KMS-11 (cell line): ENCODE measurements around the gene GALNTL6.

ENCODE experiments used
- H2AFZ ChIP-seq: fragments of 200-600 bp; sonication (generic); 2 replicates; pipeline ENCODE4 v1.6.1; 2016; ENCODE audit warnings: antibody characterized with exemption, mixed run types, low read depth
- H3K27ac ChIP-seq: fragments of 200-600 bp; sonication (generic); 2 replicates; pipeline ENCODE4 v1.6.1; 2016; ENCODE audit warnings: mild to moderate bottlenecking, mixed run types
- H3K27me3 ChIP-seq: fragments of 200-600 bp; sonication (generic); 2 replicates; pipeline ENCODE4 v1.6.1; 2017; ENCODE audit warnings: mild to moderate bottlenecking, low read depth, mixed run types, moderate library complexity; ENCODE audit not compliant: insufficient read depth
- H3K36me3 ChIP-seq: fragments of 200-600 bp; sonication (generic); 2 replicates; pipeline ENCODE4 v1.6.1; 2017; ENCODE audit warnings: mild to moderate bottlenecking, mixed run types; ENCODE audit not compliant: insufficient read depth
- H3K4me1 ChIP-seq: fragments of 200-600 bp; sonication (generic); 2 replicates; pipeline ENCODE4 v1.6.1; 2016; ENCODE audit warnings: mild to moderate bottlenecking, low read depth, mixed run types; ENCODE audit not compliant: poor library complexity, severe bottlenecking
- H3K4me2 ChIP-seq: fragments of 200-600 bp; sonication (generic); 2 replicates; pipeline ENCODE4 v1.7.0; 2016; ENCODE audit warnings: mild to moderate bottlenecking, mixed run types
- H3K4me3 ChIP-seq: fragments of 200-600 bp; sonication (generic); IDR thresholded peaks from 2 replicates; pipeline ENCODE4 v1.6.1; 2017; ENCODE audit warnings: low read depth, low read length, mixed read lengths; ENCODE audit not compliant: insufficient read depth
- H3K79me2 ChIP-seq: fragments of 200-600 bp; sonication (generic); 2 replicates; pipeline ENCODE4 v1.6.1; 2016; ENCODE audit warnings: low read depth, mixed run types; ENCODE audit not compliant: insufficient read depth
- H3K9ac ChIP-seq: fragments of 200-600 bp; sonication (generic); 2 replicates; pipeline ENCODE4 v1.6.1; 2016; ENCODE audit warnings: mild to moderate bottlenecking, mixed run types
- H4K20me1 ChIP-seq: fragments of 200-600 bp; sonication (generic); 2 replicates; pipeline ENCODE4 v1.6.1; 2016; ENCODE audit warnings: mild to moderate bottlenecking, mixed run types; ENCODE audit not compliant: insufficient read depth
- TF ChIP-seq, protein P1 (sequence below): fragments of 200-600 bp; sonication (generic); conservative IDR thresholded peaks from 2 replicates; pipeline ENCODE4 v1.6.1; 2017; ENCODE audit warnings: low read depth, mild to moderate bottlenecking, antibody characterized with exemption, low read length, moderate library complexity, mixed read lengths

GALNTL6 gene

DNA sequence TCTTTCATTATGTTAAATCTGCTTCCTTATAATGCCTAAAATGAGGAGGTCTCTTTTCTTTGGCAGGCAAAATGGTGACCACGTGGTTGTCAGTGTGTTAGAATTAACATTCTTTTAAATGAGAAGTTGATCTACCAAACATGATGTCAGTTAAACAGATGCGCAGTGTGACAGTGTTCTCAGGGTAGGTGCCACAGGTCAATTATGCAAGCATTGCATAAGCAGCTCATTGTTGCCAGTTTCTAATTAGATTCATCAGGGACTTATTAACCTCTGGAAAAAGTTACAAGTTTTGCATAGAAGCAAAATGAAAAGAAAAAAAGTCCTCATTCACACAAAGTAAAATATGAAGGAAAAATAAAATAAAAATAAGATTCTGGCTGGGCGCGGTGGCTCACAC is 1031.4 kb downstream of the GALNTL6 start:
- peaks cover 11% of the 10 kb centered on the region for H3K4me1 ChIP-seq
- H3K4me2 ChIP-seq = no peak overlapping the region
- H4K20me1 ChIP-seq = no peaks in the 10 kb centered on the region
- H3K9ac ChIP-seq = no peak overlapping the region
- H3K27me3 ChIP-seq = no peaks in the 10 kb centered on the region
- TF ChIP-seq, protein P1, sequence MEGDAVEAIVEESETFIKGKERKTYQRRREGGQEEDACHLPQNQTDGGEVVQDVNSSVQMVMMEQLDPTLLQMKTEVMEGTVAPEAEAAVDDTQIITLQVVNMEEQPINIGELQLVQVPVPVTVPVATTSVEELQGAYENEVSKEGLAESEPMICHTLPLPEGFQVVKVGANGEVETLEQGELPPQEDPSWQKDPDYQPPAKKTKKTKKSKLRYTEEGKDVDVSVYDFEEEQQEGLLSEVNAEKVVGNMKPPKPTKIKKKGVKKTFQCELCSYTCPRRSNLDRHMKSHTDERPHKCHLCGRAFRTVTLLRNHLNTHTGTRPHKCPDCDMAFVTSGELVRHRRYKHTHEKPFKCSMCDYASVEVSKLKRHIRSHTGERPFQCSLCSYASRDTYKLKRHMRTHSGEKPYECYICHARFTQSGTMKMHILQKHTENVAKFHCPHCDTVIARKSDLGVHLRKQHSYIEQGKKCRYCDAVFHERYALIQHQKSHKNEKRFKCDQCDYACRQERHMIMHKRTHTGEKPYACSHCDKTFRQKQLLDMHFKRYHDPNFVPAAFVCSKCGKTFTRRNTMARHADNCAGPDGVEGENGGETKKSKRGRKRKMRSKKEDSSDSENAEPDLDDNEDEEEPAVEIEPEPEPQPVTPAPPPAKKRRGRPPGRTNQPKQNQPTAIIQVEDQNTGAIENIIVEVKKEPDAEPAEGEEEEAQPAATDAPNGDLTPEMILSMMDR = no peak
- H3K36me3 ChIP-seq = no peaks in the 10 kb centered on the region
- H3K4me3 ChIP-seq = no peak overlapping the region
- H2AFZ ChIP-seq = no peak overlapping the region
- H3K27ac ChIP-seq = no peak overlapping the region
- no peaks in the 10 kb centered on the region for H3K79me2 ChIP-seq

DNA sequence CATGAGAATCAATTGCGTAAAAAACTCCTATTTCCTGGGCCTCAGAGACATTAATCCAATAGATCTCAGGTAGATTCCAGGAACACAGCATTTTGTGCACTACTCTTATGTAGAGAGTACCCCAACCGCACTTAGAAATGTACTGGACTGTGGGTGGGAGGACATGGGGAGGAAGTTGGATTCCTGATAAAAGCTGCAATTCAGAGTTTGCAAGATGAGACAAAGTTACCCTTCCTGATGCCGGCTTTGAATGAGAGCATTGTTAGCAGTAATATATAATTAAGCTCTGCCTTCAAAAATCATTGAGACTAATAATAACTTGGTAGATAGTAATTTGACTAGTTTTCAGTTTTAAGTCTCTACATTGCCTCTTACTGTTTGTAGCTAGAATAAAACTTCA is 1032.1 kb downstream of the GALNTL6 start:
- H2AFZ ChIP-seq = no peak overlapping the region
- no peak overlapping the region for H3K9ac ChIP-seq
- H3K4me3 ChIP-seq = no peak overlapping the region

DNA sequence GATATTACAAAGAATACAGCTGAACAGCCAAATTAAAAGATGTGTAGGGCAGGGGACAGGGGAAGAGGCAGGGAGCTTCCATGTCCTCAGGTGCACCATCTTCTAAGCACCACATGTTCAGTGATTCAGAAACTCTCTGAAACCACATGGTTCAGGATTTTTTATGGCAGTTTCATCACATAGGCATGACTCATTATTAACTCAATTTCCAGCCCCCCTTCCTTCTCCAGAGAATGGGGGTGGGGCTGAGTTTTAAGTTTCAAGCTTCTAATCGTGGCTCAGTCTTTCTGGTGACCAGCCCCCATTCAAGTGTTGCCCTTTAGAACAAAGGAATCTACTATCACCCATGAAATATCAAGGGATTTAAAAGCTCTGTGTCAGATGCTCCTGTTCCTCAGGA is 1037.6 kb downstream of the GALNTL6 start:
- H3K4me3 ChIP-seq = no peak overlapping the region
- H3K27ac ChIP-seq = no peak overlapping the region
- H4K20me1 ChIP-seq = no peaks in the 10 kb centered on the region
- H3K79me2 ChIP-seq = no peaks in the 10 kb centered on the region
- H3K9ac ChIP-seq = no peak overlapping the region
- H3K27me3 ChIP-seq = no peaks in the 10 kb centered on the region
- H3K36me3 ChIP-seq = no peaks in the 10 kb centered on the region
- H3K4me1 ChIP-seq = peaks cover 11% of the 10 kb centered on the region
- TF ChIP-seq, protein P1 = no peak
- H2AFZ ChIP-seq = no peak overlapping the region
- no peak overlapping the region for H3K4me2 ChIP-seq

More for the DNA sequence above, 1032.1 kb downstream of the GALNTL6 start:
- H3K27ac ChIP-seq = no peak overlapping the region
- no peak overlapping the region for H3K4me2 ChIP-seq
- TF ChIP-seq, protein P1 = no peak
- H3K4me1 ChIP-seq = peaks cover 11% of the 10 kb centered on the region
- H4K20me1 ChIP-seq = no peaks in the 10 kb centered on the region
- no peaks in the 10 kb centered on the region for H3K79me2 ChIP-seq
- no peaks in the 10 kb centered on the region for H3K27me3 ChIP-seq
- no peaks in the 10 kb centered on the region for H3K36me3 ChIP-seq

DNA sequence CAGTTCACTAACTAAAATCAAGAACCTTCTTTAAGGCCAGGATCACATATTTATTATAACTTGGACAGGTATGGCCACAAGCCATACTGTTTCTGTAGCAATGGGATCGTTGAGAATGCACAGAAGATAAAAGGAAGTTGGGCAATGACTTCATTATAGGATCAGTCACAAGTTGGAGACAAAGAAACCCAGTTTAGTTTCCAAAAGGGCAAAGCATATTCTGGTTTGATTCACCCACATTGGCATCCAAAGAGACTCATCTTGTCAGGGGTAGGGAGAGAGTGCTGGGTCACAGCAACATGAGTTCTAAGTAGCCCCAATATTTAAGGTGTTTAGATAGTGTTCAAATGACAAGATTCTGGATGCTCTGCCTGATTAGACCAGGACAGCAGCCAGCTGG is 1038.3 kb downstream of the GALNTL6 start:
- no peak overlapping the region for H3K4me3 ChIP-seq
- TF ChIP-seq, protein P1 = no peak
- H3K36me3 ChIP-seq = no peaks in the 10 kb centered on the region
- H3K4me2 ChIP-seq = no peak overlapping the region
- H2AFZ ChIP-seq = no peak overlapping the region
- H3K79me2 ChIP-seq = no peaks in the 10 kb centered on the region
- H3K9ac ChIP-seq = no peak overlapping the region
- peaks cover 11% of the 10 kb centered on the region for H3K4me1 ChIP-seq
- no peaks in the 10 kb centered on the region for H3K27me3 ChIP-seq
- no peak overlapping the region for H3K27ac ChIP-seq
- no peaks in the 10 kb centered on the region for H4K20me1 ChIP-seq

DNA sequence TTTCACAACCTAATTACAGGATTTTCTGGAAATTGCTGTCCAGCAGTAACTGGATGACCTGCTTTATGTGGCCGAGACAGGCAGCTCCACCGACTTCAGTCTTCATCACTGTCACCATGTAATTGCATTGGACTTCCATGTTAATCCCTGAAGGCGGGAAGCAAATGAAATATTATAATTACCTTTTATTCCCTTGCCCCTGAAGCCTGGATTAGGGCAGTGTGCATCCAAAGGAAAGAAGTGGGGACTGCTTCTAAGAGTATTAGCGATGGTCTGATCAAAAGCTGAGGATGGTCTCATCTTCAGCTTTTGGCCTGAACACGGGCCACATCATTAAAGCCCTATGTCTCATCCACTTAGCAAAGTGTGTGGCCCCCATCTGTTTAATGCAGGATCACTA is 1043.8 kb downstream of the GALNTL6 start:
- no peak overlapping the region for H3K27ac ChIP-seq
- H3K4me2 ChIP-seq = no peak overlapping the region
- TF ChIP-seq, protein P1 = no peak
- H4K20me1 ChIP-seq = no peaks in the 10 kb centered on the region
- H3K27me3 ChIP-seq = no peaks in the 10 kb centered on the region
- H2AFZ ChIP-seq = no peak overlapping the region
- H3K9ac ChIP-seq = no peak overlapping the region
- no peaks in the 10 kb centered on the region for H3K36me3 ChIP-seq
- no peaks in the 10 kb centered on the region for H3K79me2 ChIP-seq
- no peaks in the 10 kb centered on the region for H3K4me1 ChIP-seq
- no peak overlapping the region for H3K4me3 ChIP-seq
